A549 treated with dexamethasone at 1 μM for 4 hours (cell line): ENCODE data around the gene SNX19. TPM values are rescaled to one million over a fixed set of nuclear protein-coding genes. Genes with fewer than 3 reads are reported as not detected.

Experiments used
- total RNA-seq: library from RNA; stranded (reverse); fragments of 200-300 nt; extraction: Qiagen RNA extraction; gene quantifications from 5 replicates; pipeline ENCODE4 v1.2.3, GENCODE V29; 2022

Gene SNX19, protein sequence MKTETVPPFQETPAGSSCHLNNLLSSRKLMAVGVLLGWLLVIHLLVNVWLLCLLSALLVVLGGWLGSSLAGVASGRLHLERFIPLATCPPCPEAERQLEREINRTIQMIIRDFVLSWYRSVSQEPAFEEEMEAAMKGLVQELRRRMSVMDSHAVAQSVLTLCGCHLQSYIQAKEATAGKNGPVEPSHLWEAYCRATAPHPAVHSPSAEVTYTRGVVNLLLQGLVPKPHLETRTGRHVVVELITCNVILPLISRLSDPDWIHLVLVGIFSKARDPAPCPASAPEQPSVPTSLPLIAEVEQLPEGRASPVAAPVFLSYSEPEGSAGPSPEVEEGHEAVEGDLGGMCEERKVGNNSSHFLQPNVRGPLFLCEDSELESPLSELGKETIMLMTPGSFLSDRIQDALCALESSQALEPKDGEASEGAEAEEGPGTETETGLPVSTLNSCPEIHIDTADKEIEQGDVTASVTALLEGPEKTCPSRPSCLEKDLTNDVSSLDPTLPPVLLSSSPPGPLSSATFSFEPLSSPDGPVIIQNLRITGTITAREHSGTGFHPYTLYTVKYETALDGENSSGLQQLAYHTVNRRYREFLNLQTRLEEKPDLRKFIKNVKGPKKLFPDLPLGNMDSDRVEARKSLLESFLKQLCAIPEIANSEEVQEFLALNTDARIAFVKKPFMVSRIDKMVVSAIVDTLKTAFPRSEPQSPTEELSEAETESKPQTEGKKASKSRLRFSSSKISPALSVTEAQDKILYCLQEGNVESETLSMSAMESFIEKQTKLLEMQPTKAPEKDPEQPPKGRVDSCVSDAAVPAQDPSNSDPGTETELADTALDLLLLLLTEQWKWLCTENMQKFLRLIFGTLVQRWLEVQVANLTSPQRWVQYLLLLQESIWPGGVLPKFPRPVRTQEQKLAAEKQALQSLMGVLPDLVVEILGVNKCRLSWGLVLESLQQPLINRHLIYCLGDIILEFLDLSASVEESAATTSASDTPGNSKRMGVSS
- 10.9 to 16.7 TPM (median 14.7 TPM) in 5 replicates for total RNA-seq

DNA sequence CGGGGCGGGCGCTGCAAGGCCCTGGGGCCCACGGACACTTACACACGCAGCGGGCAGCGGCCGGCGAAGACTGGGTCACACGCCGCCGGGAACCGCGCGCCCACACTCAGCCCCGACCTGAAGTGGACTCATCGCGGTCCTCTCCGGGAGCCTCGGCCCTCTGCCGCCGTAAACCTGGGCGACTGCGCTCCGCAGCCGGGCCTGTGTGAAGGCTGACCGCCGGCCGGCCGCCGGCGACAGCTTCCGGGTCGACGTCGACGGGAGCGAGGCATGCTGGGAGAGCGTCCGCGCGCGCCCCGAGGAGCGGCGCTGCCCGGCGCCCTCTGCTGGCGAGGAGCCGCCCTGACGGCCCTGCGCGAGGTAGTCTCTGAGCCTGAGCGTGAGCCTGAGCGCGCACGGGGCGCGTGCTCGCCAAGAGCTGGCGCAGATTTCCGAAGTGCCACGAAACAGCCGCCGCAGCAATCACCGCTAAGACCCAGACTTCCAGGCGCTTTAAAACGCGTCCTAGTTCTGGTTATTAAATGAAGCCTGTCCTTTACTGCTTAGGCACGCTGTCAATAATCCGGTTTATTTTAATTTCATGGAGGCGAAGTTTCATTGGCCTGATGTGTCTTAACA lies at the start of gene SNX19:
Gene SNX19, minus strand, starts transcription at position 242 of the 618 bp plus-strand sequence. CDS start 540 bp downstream, outside the sequence.

